HepG2 (cell line): ENCODE measurements around the gene UBTFL1. TPM values are rescaled to one million over a fixed set of nuclear protein-coding genes. Genes with fewer than 3 reads are reported as not detected.

ENCODE experiments used
- ARID4A ChIP-seq: sonication (generic); formaldehyde crosslinking; IDR thresholded peaks from 2 replicates; pipeline ENCODE4 v1.5.0; 2020; ENCODE audit warnings: mild to moderate bottlenecking, missing genetic modification reagents, borderline replicate concordance
- ARNT2 ChIP-seq: sonication (generic); formaldehyde crosslinking; IDR thresholded peaks from 2 replicates; pipeline ENCODE4 v1.8.0; 2022; ENCODE audit warnings: mild to moderate bottlenecking, low read depth, missing genetic modification reagents, moderate library complexity
- CBX2 ChIP-seq, 2 experiments: fragments of 200-600 bp in 1 of 2; sonication (generic); formaldehyde crosslinking in 1 of 2; IDR thresholded peaks; 2 replicates each; pipeline versions ENCODE4 v1.7.0 to v1.8.1; 2018 to 2022; ENCODE audit warnings: low read depth in 2 of 2, low read length in 1 of 2, mild to moderate bottlenecking in 1 of 2, missing genetic modification reagents in 1 of 2
- DBP ChIP-seq: sonication (generic); formaldehyde crosslinking; IDR thresholded peaks from 2 replicates; pipeline ENCODE4 v1.4.0; 2020; ENCODE audit warnings: missing genetic modification reagents; ENCODE audit errors: not compliant biosample characterization
- ELF3 ChIP-seq: IDR thresholded peaks from 2 replicates; pipeline ENCODE4 v1.6.1; 2016; ENCODE audit warnings: missing genetic modification reagents, missing compliant biosample characterization
- GTF3A ChIP-seq: sonication (generic); formaldehyde crosslinking; conservative IDR thresholded peaks from 2 replicates; pipeline ENCODE4 v1.4.0; 2020; ENCODE audit warnings: mild to moderate bottlenecking, missing genetic modification reagents
- HOMEZ ChIP-seq: IDR thresholded peaks from 2 replicates; pipeline ENCODE4 v1.6.1; 2016; ENCODE audit warnings: low read depth
- KDM3A ChIP-seq: IDR thresholded peaks from 2 replicates; pipeline ENCODE4 v1.6.1; 2018; ENCODE audit warnings: low read depth, missing compliant biosample characterization
- KLF16 ChIP-seq, 2 experiments: sonication (generic) in 1 of 2; formaldehyde crosslinking in 1 of 2; IDR thresholded peaks; 2 replicates each; pipeline versions ENCODE4 v1.6.1 to v1.8.0; 2016 to 2023; ENCODE audit warnings: missing genetic modification reagents in 2 of 2, missing compliant biosample characterization in 1 of 2
- KLF9 ChIP-seq: IDR thresholded peaks from 2 replicates; pipeline ENCODE4 v1.6.1; 2016; ENCODE audit warnings: low read depth
- KMT2B ChIP-seq: IDR thresholded peaks from 2 replicates; pipeline ENCODE4 v1.6.1; 2016; ENCODE audit warnings: missing genetic modification reagents, missing compliant biosample characterization
- PATZ1 ChIP-seq: sonication (generic); formaldehyde crosslinking; IDR thresholded peaks from 2 replicates; pipeline ENCODE4 v1.4.0; 2020; ENCODE audit warnings: missing genetic modification reagents
- SIN3A ChIP-seq: IDR thresholded peaks from 2 replicates; pipeline ENCODE4 v1.6.1; 2011; ENCODE audit warnings: low read depth, mild to moderate bottlenecking, control low read depth, low read length, borderline replicate concordance
- XRCC5 ChIP-seq: fragments of 200-400 bp; formaldehyde crosslinking; optimal IDR thresholded peaks from 2 replicates; pipeline ENCODE3; 2017; ENCODE audit warnings: mild to moderate bottlenecking, low read length
- ZBTB10 ChIP-seq: sonication (generic); formaldehyde crosslinking; IDR thresholded peaks from 2 replicates; pipeline ENCODE4 v1.4.0; 2020; ENCODE audit warnings: missing genetic modification reagents, borderline replicate concordance
- ZNF121 ChIP-seq: sonication (generic); formaldehyde crosslinking; IDR thresholded peaks from 2 replicates; pipeline ENCODE4 v1.5.0; 2020; ENCODE audit warnings: mild to moderate bottlenecking, missing genetic modification reagents
- ZNF224 ChIP-seq: sonication (generic); formaldehyde crosslinking; IDR thresholded peaks from 2 replicates; pipeline ENCODE4 v1.5.0; 2020; ENCODE audit warnings: mild to moderate bottlenecking, missing genetic modification reagents
- polyA plus RNA-seq, 8 experiments: library from polyadenylated mRNA; depleted of rRNA in 3 of 8; stranded (reverse) in 7 of 8; unstranded in 1 of 8; fragments of >200 nt; fragmentation: Illumina TruSeq in 4 of 8; extraction: Trizol in 4 of 8; gene quantifications; 2 replicates each; pipeline versions ENCODE4 v1.2.1 to v1.2.3, GENCODE V29; 2011 to 2016; ENCODE audit warnings: low read depth in 4 of 8, missing spikeins in 1 of 8, mixed read lengths in 1 of 8; ENCODE audit not compliant: insufficient read depth in 1 of 8
- total RNA-seq, 5 experiments: library from RNA; depleted of rRNA; stranded (reverse); fragments of >200 nt; fragmentation: Illumina TruSeq; extraction: Trizol; gene quantifications; 2 replicates each; pipeline ENCODE4 v1.2.3, GENCODE V29; 2016; ENCODE audit warnings: low read depth in 1 of 5

The UBTFL1 gene
- total and polyA plus RNA-seq, 2 of the 13 experiments (the other 11 are each of a cell fraction or from before 2014, with no cell fraction given), result not detected

GRCh38 chr11:90134478-90135003, 48.8 kb downstream of the UBTFL1 start, which contains the start of gene NAALAD2 (continued):
- 0 out of 2 replicates have a peak, but pooled peaks have one; percentile 36 for TF ChIP-seq ZBTB10 (CRISPR knock-in tag)
- no peak for TF ChIP-seq KLF16 (CRISPR knock-in tag; IDR thresholded peaks at IDR 0.05)
- TF ChIP-seq KLF9 (CRISPR knock-in tag), result no peak
- TF ChIP-seq ZNF224 (CRISPR knock-in tag), result no peak
- peak; percentile 21; the same call in 1 of the 2 replicates for TF ChIP-seq SIN3A
- TF ChIP-seq KDM3A (CRISPR knock-in tag), result peak; percentile 42; the same call in 1 of the 2 replicates
- no peak for TF ChIP-seq ZNF121 (CRISPR knock-in tag)
- 0 out of 2 replicates have a peak, but pooled peaks have one; percentile 18 for TF ChIP-seq ELF3 (CRISPR knock-in tag)
- 0 out of 2 replicates have a peak, but pooled peaks have one; percentile 23 for TF ChIP-seq PATZ1 (CRISPR knock-in tag)
- no peak for TF ChIP-seq GTF3A
- 0 out of 2 replicates have a peak, but pooled peaks have one; percentile 23 for TF ChIP-seq ARNT2 (CRISPR knock-in tag)
- TF ChIP-seq DBP, result no peak
- TF ChIP-seq HOMEZ (CRISPR knock-in tag), result peak; percentile 46; the same call in 1 of the 2 replicates
- TF ChIP-seq ARID4A (CRISPR knock-in tag), result peak; percentile 54; the same call in 1 of the 2 replicates
- no peak for TF ChIP-seq CBX2 (IDR thresholded peaks at IDR 0.05; ENCODE audit: low read depth, low read length)
- TF ChIP-seq CBX2 (CRISPR knock-in tag; IDR thresholded peaks at IDR 0.05; ENCODE audit: low read depth), result no peak
- TF ChIP-seq XRCC5, result peak; percentile 27
- TF ChIP-seq KMT2B, result peak; percentile 64
